HG02852 (cell line): Measurements from ENCODE around the gene GLI1.
A peak's percentile ranks its signal among the peaks of the same experiment; 100 is the strongest.
"Not testable (repeated sequence)": the region's sequence is repeated elsewhere in the genome, so short reads cannot be mapped to it uniquely, and the experiment has no call there.

Experiments used
- ATAC-seq: cut with Tn5 transposase; IDR thresholded peaks from one replicate; pipeline ENCODE4 v1.9.1; 2021; ENCODE audit warnings: mild to moderate bottlenecking, moderate library complexity; ENCODE audit not compliant: unreplicated experiment

GLI1 gene

DNA sequence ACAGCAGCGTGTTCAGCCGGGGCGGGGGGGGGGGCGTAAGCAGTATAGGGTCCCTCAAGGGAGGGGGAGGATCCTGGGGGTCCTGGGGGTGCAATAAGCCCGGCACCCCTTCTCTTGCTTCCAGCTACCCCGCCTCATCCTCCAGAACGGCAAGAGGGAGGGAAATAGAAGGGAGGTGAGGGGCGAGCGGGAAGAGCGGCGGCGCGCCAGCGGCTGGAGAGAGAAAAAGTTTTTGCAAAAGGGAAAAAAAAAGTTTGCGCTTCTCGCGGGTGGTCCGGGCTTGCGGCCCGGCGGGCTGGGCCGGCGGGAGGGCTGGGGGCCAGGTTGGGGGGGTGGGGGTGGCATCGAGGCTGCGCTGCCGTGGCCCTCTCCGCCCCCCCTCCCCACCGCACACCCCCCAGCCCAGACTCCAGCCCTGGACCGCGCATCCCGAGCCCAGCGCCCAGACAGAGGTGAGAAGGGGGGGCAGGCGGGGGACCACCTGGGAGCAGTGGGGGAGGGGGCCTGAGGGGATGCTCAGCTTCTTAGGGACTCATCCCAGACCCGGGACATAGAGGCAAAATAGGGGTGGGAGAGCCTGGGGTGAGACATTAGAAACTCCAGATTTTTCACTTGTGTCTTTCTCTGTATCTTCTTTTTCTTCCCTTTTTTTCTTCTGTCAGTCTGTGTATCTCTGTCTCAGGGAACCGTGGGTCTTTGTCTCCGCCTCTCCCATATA, at the start of gene GLI1:
GLI1 (plus strand) TSS at position 36 of the 718 bp plus-strand sequence. CDS start 3,907 bp downstream, outside the sequence.
- ATAC-seq, result no peak

DNA sequence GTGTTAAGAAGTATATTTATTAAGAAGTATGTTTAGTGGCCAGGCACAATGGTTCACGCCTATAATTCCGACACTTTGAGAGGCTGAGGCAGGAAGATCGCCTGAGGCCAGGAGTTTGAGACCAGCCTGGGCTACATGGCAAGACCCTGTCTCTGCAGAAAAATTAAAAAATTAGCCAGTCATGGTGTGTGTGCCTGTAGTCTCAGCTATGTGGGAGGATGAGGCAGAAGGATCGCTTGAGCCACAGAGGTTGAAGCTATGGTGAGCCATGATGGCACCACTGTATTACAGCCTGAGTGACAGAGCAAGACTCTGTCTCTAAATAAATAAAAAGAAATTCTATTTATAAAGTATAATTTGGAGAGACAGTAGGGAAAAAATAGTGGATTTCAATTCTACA, 49.1 kb upstream of the GLI1 start:
- no peak for ATAC-seq

DNA sequence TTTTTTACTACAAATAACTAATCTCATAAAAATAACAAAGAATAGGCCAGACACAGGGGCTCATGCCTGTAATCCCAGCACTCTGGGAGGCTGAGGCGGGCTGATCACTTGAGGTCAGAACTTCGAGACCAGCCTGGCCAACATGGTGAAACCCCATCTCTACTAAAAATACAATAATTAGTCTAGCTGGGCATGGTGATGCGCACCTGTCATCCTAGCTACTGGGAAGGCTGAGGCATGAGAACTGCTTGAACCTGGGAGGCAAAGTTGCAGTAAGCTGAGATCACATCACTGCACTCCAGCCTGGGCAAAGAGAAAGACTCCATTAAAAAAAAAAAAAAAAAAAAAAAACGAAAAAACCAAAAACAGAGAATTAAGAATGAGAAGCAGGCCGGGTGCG, 45.4 kb upstream of the GLI1 start:
- not testable (repeated sequence) for ATAC-seq

DNA sequence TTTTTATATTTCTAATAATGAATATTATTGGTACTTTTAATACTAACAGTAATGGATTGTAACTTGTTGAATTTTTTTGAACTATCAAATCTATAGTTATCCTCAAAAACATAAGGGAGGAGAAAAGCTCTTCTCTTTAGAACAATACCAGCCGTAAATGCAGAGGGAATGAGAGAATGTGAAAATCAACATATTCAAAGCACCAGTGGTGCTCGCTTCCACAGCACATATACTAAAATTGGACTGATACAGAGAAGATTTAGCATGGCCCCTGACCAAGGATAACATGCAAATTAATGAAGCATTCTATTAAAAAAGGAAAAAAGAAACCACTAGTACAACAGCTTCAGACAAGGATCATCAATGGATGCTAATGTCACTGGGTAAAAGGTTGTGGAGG, 44.5 kb upstream of the GLI1 start:
- no peak for ATAC-seq

DNA sequence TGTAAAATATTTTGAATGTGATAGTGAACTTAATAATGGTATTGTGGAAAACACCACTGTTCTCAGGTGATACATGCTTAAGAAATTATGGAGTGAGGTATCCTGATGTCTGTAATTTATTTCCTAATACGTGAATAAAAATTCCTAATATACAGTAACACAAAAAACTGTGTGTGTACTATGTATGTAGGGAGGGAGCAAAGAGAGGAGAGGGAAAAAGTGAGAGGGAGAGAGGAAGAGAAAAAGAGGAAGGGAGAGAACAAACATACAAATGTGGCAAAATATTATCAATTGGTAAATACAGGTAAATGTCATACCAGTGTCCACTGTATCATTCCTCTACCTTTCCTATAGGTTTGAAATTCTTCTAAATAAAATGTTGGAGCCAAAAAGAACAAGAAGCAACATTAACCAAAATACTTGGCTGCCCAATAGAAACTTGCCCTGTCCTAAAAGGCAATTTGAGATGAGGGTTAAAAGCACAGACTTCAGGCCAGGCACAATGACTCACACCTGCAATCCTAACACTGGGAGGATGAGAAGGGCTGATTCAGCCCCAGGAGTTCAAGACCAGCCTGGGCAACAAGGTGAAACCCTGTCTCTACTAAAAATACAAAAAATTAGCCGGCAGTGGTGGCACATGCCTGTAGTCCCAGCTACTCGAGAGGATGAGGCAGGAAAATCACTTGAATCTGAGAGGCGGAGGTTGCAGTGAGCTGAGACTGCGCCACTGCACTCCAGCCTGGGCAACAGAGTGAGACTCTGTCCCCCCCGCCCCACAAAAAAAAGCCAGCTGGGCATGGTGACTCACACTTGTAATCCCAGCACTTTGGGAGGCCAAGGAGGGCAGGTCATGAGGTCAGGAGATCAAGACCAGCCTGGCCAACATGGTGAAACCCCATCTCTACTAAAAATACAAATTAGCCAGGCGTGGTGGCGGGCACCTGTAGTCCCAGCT, 43.3 kb upstream of the GLI1 start:
- no peak for ATAC-seq

DNA sequence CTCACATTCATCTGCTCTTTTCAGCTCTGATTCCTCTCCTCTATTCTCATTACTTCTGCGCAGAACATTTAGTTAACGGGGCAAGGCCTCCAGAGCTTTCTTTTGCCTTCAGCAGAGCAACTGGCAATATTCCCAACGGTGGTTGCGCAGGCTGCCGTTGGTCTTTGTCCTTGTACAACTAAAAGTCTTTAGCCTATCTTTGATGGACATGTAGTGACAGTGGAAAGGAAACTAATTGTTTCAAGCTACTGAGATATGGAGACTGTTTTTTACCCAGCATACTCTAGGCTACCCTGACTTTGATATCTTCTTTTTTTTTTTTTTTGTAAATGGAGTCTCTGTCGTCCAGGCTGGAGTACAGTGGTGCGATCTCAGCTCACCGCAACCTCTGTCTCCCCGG, 41.3 kb upstream of the GLI1 start:
- no peak for ATAC-seq

DNA sequence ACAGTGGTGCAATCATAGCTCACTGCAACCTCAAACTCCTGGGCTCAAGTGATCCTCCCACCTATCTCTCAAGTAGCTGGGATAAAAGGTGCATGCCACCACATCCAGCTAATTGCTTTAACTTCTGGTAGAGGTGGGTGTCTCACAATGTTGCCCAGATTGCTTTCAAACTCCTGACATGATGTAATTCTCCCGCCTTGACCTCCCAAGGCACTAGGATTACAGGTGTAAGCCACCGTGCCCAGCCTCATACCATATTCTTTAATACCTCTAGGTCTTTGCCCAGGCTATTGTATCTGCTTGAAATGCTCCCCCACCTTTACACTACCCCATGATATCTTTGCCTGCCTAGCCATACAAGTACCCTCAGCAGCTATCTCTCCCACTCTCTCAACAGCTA, 40.1 kb upstream of the GLI1 start:
- no peak for ATAC-seq

DNA sequence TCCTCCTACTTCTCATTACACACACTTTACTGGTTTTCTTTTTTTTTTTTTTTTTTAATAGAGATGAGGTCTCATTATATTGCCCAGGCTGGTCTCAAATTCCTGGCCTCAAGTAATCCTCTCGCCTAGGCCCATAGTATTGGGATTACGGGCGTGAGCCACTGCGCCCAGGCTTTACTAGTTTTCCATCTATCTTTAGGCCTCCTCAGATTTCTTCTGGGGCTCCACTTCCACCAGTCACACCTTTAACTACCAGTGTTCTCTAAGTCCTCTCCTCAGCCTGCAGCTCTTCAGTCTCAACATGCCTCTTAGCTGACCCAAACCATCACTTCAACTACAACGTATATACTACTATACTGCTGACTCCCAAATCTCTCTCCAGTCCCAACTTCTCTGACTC, 39.1 kb upstream of the GLI1 start:
- no peak for ATAC-seq

DNA sequence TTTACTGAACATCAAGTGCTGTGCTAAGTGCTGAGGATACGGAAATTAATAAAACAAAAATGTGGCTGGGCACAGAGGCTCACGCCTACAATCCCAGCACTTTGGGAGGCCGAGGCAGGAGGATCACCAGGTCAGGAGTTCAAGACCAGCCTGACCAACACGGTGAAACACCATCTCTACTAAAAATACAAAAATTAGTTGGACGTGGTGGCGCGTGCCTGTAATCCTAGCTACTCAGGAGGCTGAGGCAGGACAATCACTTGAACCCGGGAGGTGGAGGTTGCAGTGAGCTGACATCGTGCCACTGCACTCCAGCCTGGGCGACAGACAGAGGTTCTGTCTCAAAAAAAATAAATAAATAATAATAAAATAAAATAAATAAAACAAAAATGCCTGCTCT, 32.6 kb upstream of the GLI1 start:
- not testable (repeated sequence) for ATAC-seq

DNA sequence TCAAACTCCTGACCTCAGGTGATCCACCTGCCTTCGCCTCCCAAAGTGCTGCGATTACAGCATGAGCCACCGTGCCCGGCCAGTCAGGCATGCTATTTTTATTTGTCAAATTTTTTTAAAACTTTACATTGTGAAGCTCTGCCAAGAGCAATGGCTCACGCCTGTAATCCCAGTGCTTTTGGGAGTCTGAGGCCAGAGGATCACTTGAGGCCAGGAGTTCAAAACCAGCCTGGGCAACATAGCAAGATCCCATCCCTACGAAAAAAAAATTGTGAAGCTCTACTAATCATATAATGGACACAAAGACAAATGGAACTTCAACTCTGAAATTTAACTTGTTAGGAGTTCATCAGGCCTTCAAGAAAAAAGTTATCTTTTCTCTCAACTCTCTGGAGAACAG, 30.6 kb upstream of the GLI1 start:
- ATAC-seq, result no peak

DNA sequence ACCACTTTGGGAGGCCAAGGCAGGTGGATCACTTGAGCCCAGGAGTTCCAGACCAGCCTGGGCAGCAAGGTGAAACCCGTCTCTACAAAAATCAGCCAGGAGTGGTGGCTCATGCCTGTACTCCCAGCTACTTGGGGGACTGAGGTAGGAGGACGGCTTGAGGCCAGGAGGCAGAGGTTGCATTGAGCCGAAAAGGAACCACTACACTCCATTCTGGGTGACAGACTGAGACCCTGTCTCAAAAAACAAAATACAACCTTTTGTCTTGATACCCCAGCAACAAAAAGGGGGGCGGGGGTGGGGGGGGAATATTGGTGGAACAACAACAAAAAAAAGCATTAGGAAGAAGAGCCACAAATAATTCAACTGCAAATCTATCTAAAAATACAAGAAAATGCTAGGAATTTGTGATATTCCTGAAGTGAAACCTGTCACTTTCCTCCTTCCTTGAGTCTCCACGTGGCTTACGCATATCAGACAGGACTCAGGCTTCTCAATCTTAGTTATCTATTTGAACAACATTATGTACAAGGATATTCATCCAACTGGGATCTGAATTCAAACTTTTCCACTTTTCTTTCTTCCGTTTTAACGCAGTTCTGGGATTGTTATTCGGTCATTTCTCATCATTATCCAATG, 30.0 kb upstream of the GLI1 start:
- ATAC-seq, result no peak

DNA sequence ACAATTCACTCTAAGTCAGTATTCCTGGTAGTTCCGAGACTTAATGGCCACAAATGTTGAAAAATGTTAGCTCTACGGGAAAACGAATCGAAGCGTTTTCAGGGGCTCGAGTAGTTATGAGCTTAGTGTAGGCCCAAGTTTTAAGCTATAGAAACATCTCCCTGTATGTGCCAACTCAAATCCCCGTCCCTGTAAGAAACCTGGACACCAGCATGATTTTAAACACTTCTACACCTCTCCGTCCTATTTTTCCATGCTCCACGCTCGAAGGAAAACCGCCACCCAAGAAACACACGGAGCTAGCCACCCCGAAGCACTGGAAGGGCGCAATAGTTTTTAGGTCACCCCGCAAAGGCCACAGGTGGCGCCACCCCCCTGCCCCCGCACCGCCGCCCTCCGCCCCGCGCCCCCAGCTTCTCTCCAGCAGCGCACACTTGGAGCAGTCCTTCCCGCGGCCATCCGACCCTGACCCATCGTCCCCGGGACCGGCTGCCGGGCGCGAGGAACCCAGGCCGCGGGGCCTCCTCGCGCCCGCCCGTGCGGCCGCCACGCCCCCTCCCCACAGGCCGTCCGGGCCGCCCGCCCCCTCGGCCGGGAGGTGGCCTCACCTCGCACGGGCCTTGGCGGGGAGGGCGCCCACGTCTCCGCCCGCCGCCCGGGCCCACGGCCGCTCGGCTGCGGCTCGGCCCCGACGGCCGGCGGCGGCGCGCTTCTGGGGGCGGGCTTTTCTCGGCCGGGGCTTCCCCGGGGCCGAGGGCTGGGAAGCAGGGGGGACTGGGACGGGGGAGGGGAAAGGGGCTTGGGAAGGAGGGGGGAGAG, 29.3 kb upstream of the GLI1 start:
- ATAC-seq, result peak; percentile 51

DNA sequence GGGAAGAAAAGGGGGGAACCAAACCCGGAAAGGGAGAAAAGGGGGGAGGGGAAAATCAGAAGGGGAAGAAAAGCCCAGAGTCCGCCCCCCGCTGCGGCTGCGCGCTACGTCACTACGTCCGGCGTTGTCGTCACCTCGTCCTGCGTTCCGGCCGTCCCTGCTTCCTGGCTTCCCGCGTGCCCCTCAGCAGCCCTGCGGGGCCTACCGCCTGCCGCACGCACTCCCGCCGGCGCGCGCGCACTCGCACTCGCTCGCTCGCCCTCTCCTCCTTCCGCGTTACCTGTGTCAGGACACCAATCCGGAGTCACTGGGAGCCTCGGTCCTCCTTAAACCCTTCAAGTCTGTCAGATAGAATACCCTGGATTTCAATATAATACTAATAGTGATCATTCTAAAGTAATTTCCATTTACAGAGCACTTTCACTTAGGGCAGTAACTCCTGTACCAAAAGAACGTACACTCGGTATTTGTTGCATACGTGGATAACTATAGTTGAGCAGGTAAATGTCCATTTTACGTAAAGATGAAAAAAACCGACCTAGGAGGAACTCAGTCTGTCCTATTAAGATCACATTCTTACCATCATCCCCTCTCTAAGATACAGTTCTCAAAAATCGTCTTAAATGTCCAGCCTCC, 28.5 kb upstream of the GLI1 start, which contains the start of gene R3HDM2:
R3HDM2 (minus strand) TSS at position 113 of the 636 bp plus-strand sequence. CDS start 120,615 bp downstream, outside the sequence.
- peak; percentile 89 for ATAC-seq

DNA sequence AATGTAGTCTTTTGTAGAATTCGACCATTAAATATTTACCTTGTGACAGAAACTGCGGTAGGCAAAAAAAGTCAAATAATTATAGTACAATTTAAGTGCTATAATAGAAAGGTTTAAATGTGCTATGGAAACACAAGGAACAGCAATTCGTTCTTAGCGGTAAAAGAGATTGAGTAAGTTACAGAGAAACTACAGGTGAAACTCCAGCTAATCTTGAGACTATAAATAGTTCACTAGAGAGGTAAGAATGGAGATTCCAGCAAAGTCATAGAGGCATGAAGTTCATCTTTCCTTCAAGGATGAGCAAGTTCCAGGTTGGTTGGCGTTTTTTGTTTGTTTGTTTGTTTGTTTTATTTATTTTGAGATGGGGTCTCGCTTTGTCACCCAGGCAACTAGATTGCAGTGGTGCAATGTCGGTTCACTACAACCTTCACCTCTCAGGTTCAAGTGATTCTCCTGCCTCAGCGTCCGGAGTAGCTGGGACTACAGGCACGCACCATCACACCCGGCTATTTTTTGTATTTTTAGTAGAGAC, 27.9 kb upstream of the GLI1 start:
- ATAC-seq, result no peak

DNA sequence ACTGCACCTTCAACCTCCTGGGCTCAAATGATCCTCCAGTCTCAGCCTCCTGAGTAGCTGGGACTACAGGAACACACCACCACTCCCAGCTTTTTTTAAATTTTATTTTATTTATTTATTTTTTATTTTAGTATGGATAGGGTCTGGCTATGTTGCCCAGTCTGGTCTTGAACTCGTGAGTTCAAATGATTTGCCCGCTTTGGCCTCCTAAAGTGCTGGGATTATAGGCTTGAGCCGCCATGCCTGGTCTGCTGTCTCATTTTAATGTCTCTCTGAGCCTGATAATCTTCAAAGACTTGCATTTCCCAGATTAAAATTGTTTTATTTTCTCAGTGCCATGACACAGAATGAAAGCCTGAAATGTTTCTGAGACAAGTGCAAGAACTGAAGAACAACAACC, 26.2 kb upstream of the GLI1 start:
- no peak for ATAC-seq

DNA sequence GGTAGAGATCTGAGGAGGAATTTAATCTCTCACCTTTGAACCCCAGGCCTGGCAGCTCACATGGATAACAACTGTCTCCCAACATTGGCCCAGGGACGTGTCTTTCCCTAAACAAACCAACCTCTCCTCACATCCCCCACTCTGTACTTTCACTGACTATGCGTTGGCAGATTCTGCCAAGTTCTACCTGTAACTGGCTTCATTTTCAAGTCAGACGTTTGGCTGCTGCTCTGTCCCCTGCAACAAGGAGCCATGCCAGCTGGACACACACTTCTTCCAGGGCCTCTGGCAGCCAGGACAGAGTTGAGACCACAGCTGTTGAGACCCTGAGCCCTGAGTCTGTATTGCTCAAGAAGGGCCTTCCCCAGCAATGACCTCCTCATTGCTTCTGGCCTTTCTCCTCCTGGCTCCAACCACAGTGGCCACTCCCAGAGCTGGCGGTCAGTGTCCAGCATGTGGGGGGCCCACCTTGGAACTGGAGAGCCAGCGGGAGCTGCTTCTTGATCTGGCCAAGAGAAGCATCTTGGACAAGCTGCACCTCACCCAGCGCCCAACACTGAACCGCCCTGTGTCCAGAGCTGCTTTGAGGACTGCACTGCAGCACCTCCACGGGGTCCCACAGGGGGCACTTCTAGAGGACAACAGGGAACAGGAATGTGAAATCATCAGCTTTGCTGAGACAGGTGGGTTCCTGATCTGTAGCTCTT, 24.9 kb upstream of the GLI1 start, which contains the start of gene INHBC:
INHBC (plus strand) TSS at position 268 of the 707 bp plus-strand sequence; CDS start at position 371, 103 bp downstream.
- no peak for ATAC-seq

DNA sequence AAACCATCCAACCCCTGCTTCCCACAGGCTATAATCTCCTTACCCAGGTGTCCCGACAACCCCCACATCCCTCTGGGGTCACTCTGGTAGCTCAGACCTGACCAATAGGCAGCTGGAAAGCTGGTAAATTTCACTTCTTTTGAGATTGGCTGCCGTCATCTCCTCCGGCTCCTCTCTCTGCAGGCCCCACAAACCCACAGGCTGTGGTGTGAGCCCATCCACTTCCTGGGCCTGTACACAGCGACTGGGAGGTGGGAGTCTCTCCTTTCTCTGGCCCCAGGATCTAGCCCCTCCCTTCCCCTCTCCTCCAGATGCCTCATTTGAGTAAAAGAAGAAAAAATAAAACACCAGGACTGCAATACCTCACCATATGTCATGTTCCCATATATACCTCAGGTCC, 24.3 kb upstream of the GLI1 start:
- ATAC-seq, result no peak

DNA sequence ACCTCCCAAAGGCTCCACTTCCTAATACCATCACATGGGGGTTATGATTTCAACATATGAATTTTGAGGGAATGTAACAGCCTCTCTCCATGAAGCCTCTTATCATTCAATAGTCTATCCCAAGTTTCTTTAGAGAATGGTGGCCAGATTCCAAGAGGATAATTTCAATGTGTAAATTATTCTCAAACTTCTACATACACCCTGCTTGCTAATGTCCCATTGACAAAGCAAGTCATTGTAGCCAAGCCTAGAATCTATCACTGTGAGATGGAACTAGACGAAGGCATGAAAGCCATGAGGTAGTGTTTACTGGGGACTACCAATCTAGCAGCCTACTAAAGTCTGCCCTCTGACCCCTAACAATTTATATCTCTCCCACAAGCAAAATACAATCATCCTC, 21.2 kb upstream of the GLI1 start:
- ATAC-seq, result no peak

DNA sequence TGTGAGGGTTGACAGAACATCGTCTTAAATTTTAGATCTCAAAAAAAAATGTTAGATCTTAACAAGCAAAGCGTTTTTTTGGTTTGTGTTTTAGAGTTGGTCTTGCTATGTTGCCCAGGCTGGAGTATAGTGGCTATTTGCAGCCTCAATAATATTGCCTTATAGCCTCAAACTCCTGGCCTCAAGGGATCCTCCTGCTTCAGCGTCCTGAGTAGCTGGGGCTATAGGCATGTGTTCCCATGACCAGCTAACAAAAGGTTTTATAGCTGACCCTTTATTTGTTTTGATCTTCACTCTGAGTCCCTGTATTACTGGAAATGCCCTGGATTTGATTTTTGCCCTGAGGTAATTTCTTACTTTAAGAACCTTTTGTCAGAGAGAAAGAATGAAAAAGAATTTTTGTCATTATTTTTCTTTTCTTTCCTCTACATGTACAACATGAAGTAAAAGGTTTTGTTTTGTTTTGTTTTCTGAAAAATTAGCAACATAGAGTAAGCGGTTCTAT, 19.8 kb upstream of the GLI1 start:
- ATAC-seq, result no peak
